Type B pancreatic cell (in vitro differentiated cells): ENCODE data around the gene INTS2. TPM values are rescaled to one million over a fixed set of nuclear protein-coding genes. Genes with fewer than 3 reads are reported as not detected.

ENCODE experiments used
- DNase-seq: peaks from one replicate; pipeline ENCODE4 v3.0.0; 2021; ENCODE audit warnings: mixed read lengths; ENCODE audit not compliant: unreplicated experiment; ENCODE audit errors: extremely low spot score
- H3K27ac Mint-ChIP-seq: 2 replicates; pipeline ENCODE4 v1.8.0; 2021; ENCODE audit warnings: mild to moderate bottlenecking, mixed read lengths
- H3K27me3 Mint-ChIP-seq: 2 replicates; pipeline ENCODE4 v1.8.0; 2021; ENCODE audit warnings: mixed read lengths
- H3K36me3 Mint-ChIP-seq: 2 replicates; pipeline ENCODE4 v1.8.0; 2021; ENCODE audit warnings: mixed read lengths
- H3K4me1 Mint-ChIP-seq: one replicate; pipeline ENCODE4 v1.8.0; 2021; ENCODE audit warnings: mixed read lengths; ENCODE audit not compliant: unreplicated experiment
- H3K4me3 Mint-ChIP-seq: 2 replicates; pipeline ENCODE4 v1.8.0; 2021; ENCODE audit warnings: mild to moderate bottlenecking, mixed read lengths
- H3K9me3 Mint-ChIP-seq: 2 replicates; pipeline ENCODE4 v1.8.0; 2021; ENCODE audit warnings: mixed read lengths
- CTCF ChIP-seq: fragments of 200-600 bp; sonication (generic); conservative IDR thresholded peaks from 2 replicates; pipeline ENCODE4 v1.5.0; 2021; ENCODE audit warnings: antibody characterized with exemption, mild to moderate bottlenecking
- total RNA-seq: library from RNA; stranded (reverse); gene quantifications from 2 replicates; pipeline ENCODE4 v1.2.1, GENCODE V29; 2021; ENCODE audit warnings: low replicate concordance

Gene INTS2
- total RNA-seq, 1 donor from 2014 or later, result 18.2 TPM

- Mint-ChIP-seq H3K27ac (no peak overlapping the region), H3K9me3 (no peaks in the 10 kb centered on the region), H3K36me3 (peaks cover 29% of the 10 kb centered on the region), H3K4me1 (no peaks in the 10 kb centered on the region), H3K27me3 (no peaks in the 10 kb centered on the region), H3K4me3 (no peak overlapping the region)
- no peak for DNase-seq
- TF ChIP-seq CTCF, result no peak
Measured at GRCh38 chr17:61848247-61848646, 79.5 kb downstream of the INTS2 start.

- DNase-seq, result no peak
- TF ChIP-seq CTCF, result no peak
- H3K36me3 Mint-ChIP-seq, result peaks cover 31% of the 10 kb centered on the region
- no peak overlapping the region for H3K4me3 Mint-ChIP-seq
- no peaks in the 10 kb centered on the region for H3K9me3 Mint-ChIP-seq
- no peak overlapping the region for H3K27ac Mint-ChIP-seq
- no peaks in the 10 kb centered on the region for H3K4me1 Mint-ChIP-seq
- no peaks in the 10 kb centered on the region for H3K27me3 Mint-ChIP-seq
Measured at GRCh38 chr17:61847659-61848058, 80.1 kb downstream of the INTS2 start.

GRCh38 chr17:61846761-61847375 lies 80.9 kb downstream of the INTS2 start:
- Mint-ChIP-seq H3K4me1 (no peaks in the 10 kb centered on the region), H3K27me3 (no peaks in the 10 kb centered on the region), H3K9me3 (no peaks in the 10 kb centered on the region), H3K4me3 (no peak overlapping the region), H3K27ac (no peak overlapping the region), H3K36me3 (peaks cover 36% of the 10 kb centered on the region)
- DNase-seq, result no peak
- no peak for TF ChIP-seq CTCF

- TF ChIP-seq CTCF, result no peak
- H3K27me3 Mint-ChIP-seq, result no peaks in the 10 kb centered on the region
- H3K4me3 Mint-ChIP-seq, result no peak overlapping the region
- no peak overlapping the region for H3K27ac Mint-ChIP-seq
- H3K9me3 Mint-ChIP-seq, result no peaks in the 10 kb centered on the region
- H3K4me1 Mint-ChIP-seq, result no peaks in the 10 kb centered on the region
- peaks cover 38% of the 10 kb centered on the region for H3K36me3 Mint-ChIP-seq
- no peak for DNase-seq
Measured at GRCh38 chr17:61846088-61846487, 81.7 kb downstream of the INTS2 start.

GRCh38 chr17:61843435-61843834 lies 84.3 kb downstream of the INTS2 start:
- no peak for TF ChIP-seq CTCF
- DNase-seq, result no peak
- H3K4me3 Mint-ChIP-seq, result no peak overlapping the region
- peaks cover 34% of the 10 kb centered on the region for H3K36me3 Mint-ChIP-seq
- H3K9me3 Mint-ChIP-seq, result no peaks in the 10 kb centered on the region
- no peaks in the 10 kb centered on the region for H3K27me3 Mint-ChIP-seq
- no peaks in the 10 kb centered on the region for H3K4me1 Mint-ChIP-seq
- no peak overlapping the region for H3K27ac Mint-ChIP-seq

- no peaks in the 10 kb centered on the region for H3K27me3 Mint-ChIP-seq
- no peaks in the 10 kb centered on the region for H3K4me1 Mint-ChIP-seq
- H3K27ac Mint-ChIP-seq, result no peak overlapping the region
- H3K9me3 Mint-ChIP-seq, result no peaks in the 10 kb centered on the region
- H3K4me3 Mint-ChIP-seq, result no peak overlapping the region
- DNase-seq, result no peak
- peaks cover 34% of the 10 kb centered on the region for H3K36me3 Mint-ChIP-seq
- no peak for TF ChIP-seq CTCF
Measured at GRCh38 chr17:61842899-61843298, 84.9 kb downstream of the INTS2 start.
